Stimulated activated CD8-positive, alpha-beta memory T cell treated with anti-CD3 and anti-CD28 coated beads, Interleukin-4, amount 100 ng/mL, for 4 hours (primary cell): Measurements from ENCODE around the gene IGF2BP2.

Experiments used
- DNase-seq, 2 donors: peaks; one replicate each; pipeline ENCODE4 v3.0.0-alpha.2; 2020; ENCODE audit warnings: low read depth in 2 of 2, low spot score in 1 of 2

The IGF2BP2 gene

GRCh38 chr3:185737740-185738680 lies 86.8 kb downstream of the IGF2BP2 start:
- DNase-seq: no peak

GRCh38 chr3:185737020-185737419 lies 87.8 kb downstream of the IGF2BP2 start:
- DNase-seq: no peak

GRCh38 chr3:185734725-185735096 lies 90.1 kb downstream of the IGF2BP2 start:
- no peak for DNase-seq

- DNase-seq: no peak
Observed at GRCh38 chr3:185733980-185734724, 90.7 kb downstream of the IGF2BP2 start.

DNA sequence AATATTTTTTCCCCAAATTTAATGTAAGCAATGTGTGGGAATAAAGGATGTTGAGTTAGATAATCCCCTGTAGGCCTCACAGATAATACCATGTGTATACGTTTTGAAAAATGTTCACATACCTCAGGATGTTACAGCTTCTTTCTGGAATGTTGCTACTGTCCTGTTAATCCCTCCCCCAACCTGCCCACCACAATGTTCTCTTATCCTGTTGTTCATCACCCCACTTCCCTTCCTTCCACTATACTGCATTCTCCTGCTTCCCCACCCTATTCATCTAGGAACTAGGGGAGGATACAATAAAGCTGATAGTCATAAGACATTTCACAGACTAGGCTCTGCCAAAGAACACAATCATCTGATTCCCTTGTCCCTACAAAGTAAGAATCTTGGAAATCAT lies 92.1 kb downstream of the IGF2BP2 start:
- no peak for DNase-seq

DNA sequence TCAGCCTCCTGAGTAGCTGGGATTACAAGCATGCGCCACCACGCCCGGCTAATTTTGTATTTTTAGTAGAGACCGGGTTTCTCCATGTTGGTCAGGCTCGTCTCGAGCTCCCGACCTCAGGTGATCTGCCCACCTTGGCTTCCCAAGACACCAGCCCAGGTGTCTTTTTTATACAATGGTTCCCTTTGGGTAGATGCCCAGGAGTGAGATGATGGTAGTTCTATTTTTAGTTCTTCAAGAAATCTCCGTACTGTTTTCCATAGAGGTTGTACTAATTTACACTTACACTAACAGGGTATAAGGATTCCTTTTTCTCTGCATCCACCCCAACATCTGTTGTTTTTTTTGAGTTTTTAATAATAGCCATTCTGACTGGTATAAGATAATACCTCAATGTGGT lies 94.3 kb downstream of the IGF2BP2 start:
- DNase-seq: no peak

DNA sequence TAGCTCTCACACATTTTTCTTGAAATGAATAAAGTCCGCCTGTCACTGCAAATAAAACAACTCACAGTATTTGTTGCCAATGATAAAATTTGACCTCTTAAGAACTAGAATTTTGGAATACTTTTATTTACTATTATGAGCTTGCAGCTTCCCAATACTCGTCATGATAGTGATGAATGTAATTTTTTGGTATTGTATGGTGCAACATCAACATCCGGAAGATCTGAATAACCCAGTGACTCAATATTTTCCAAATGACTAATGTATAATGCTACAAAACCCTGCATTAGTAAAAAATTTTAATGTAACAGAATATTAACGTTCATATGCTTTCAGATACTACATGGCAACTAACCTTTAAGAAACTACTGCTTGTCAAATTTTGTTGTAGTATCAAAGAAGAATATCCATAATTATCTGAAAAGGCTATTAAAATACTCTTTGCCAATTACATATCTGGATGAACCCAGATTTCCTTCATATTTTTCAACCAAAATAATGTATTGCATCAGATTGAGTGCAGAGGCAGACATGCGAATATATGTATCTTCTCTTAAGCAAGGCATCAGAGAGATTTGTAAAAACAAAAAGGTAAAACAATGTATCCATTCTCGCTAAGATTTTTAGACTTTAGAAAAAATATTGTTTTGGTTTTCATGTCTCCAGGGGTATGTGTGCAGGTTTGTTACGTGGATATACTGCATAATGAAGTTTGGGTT lies 95.3 kb downstream of the IGF2BP2 start:
- no peak for DNase-seq

DNA sequence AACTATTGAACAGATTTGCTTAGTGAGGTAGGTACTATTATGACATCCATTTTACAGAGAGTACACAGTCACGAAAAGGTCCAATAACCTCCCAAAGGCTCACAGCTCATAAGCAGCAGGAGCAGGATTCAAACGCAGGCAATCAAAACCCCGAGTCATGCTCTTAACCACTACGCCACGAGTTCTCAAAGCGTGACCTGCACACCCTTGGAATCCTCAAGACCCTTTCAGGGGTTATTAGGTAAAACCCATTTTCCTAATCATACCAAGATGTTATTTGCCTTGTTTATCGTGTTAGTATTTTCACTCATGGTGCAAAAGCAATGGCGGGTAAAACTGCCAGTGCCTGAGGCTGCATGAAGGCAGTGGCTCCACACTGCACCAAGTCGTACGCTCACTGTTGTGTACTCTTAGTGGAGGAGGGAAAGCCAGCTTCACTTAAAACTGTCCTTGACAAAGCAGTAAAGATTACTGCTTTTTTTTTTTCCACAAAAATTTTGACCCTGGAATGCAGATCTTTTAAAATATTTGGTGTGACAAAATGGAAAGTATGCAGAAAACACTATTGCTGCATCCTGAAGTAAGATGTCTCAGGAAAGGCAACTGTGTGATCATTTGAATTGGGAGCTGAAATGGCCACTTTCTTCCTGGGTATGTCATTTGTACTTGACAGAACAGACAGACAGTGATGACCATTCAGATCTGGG lies 96.1 kb downstream of the IGF2BP2 start:
- no peak for DNase-seq

DNA sequence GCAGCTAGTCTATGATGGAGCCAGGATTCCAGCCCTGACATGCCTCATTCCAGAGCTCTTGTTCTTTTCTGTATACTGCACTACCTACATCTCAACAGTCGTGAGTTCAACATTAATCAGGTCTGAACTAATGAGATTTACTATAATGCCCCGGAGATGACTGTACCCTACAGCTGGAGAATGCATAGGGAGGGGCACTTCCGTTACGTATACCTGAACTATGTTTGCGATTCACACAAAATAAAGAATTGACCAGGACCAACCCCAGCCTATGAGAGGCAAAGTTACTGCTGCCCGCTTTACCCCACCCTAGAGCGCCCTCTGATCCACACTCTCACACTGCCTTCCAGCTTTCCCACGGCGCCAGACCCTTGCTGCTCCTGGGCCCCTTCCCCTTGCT lies 97.0 kb downstream of the IGF2BP2 start:
- DNase-seq: no peak

- DNase-seq: no peak
Observed at GRCh38 chr3:185726254-185726967, 98.4 kb downstream of the IGF2BP2 start.

DNA sequence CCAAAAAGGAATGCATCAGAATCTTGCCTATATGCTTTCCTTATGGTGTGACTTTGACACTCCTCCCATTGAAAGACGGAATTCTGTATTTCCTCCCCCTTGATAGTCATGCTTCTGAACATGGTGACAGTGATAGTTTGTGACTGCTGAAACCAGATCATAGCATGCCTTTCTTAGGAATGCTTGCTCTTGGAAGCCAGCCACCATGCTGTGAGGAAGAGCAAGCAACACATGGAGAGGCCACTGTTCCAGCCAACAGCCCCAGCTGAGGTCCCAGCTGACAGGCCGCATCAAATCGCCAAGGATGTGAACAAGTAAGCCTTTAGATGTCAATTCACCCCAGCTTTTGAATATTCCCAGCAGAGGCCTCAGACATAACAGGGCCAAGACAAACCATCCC lies 100.1 kb downstream of the IGF2BP2 start:
- DNase-seq: no peak

DNA sequence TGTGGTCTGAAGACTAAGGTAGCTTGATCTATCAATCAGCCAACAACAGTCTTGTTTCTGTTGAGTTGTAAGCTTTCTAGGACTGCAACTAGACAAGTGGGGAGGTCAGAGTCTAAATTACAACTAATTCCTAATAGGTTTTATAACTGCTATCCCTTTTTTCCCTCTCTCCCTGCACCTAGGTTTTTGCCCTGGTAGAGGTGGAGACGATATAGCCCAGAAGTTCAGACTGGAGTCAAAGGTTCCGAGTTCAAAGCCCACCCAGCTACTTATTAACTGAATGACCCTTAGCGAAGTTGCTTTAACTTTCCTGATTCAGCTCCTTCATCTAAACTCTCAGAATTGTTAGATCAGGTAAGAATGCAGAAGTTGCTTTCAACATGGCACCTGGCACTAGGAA lies 100.6 kb downstream of the IGF2BP2 start:
- DNase-seq: no peak

GRCh38 chr3:185722881-185723280 lies 102.0 kb downstream of the IGF2BP2 start:
- DNase-seq: no peak

DNA sequence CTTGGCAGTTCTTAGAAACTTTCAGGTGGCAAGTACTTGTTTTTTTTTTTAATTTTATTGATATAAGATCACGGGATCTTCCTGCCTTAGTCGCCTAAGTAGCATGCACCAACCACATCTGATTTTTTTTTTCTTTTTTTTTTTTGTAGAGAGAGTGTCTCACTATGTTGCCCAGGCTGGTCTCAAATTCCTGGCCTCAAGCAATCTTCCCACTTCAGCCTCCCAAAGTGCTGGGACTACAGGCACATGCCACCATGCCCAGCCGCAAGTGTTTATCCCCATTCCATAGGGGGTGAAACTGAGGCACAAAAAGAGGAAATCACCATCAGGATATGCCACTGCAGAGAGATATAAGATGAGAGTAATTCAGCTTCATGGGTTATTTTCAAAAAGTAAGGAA lies 102.9 kb downstream of the IGF2BP2 start:
- no peak for DNase-seq

DNA sequence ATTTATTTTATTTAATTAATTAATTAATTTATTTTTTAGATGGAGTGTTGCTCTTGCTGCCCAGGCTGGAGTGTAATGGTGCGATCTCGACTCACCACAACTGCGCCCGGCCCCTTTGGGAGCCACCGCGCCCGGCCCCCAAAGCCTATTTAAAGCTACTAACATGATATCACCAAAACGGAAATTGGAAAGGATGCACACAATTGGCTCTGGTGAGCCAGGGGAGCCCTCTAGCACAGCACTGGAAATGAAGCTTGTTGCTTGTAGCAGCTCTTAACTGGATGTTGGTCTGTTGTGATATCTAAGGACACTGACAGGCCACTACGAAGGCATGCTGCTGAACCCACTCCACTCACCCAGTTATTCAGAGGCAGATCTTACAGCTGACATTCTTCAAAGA lies 104.5 kb downstream of the IGF2BP2 start:
- DNase-seq: no peak

DNA sequence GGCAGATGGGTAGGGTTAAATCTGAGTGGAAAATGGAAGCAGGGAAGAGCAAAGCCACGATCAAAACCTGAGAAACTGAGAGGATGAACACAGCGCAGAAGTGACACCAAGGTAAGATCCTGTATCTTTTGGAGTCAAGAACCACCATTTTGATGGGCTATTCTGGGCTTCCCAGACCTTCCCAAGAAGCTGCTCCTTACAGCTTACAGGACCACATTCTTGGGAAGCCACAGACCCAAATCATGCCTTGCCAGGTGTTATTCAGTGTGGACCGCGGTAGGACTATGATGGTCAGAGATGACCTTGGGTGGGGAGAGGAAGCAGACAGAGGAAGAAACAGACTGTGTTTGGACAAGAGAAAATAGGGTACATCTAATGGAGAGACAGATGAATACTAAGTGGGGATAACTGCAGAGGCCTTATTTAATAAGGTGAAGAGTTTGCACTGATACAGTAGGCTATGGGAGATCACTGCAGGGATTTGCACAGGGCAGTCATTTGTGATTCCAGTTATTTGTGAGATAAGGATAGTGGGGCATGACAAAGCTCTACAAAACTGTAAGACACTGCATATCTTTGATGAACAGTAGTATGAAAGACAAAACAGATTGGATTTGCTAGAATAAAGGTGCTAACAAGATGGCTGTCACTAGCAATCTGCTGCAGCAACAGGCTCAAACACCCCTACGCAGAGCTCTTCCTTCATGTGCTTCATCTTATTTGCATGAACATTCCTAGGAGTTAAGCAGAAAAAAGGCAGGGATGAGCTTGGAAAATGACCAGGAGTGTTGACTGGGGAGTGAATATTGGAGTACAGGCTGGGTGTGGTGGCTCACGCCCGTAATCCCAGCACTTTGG lies 105.9 kb downstream of the IGF2BP2 start:
- DNase-seq: no peak

GRCh38 chr3:185717627-185718402 lies 107.0 kb downstream of the IGF2BP2 start:
- DNase-seq: no peak

- no peak for DNase-seq
Observed at GRCh38 chr3:185717121-185717520, 107.7 kb downstream of the IGF2BP2 start.
